Neuron (in vitro differentiated cells): Measurements from ENCODE around the gene ARL13B.
"Not testable (repeated sequence)": the region's sequence is repeated elsewhere in the genome, so short reads cannot be mapped to it uniquely, and the experiment has no call there.

Source experiments
- H2AFZ ChIP-seq: one replicate; pipeline ENCODE4 v1.6.1; 2013; ENCODE audit warnings: low read depth, mild to moderate bottlenecking, inconsistent platforms, low read length, moderate library complexity
- H3K27me3 ChIP-seq: one replicate; pipeline ENCODE4 v1.6.1; 2013; ENCODE audit warnings: low read length; ENCODE audit not compliant: insufficient read depth
- H3K36me3 ChIP-seq: one replicate; pipeline ENCODE4 v1.6.1; 2013; ENCODE audit warnings: low read length; ENCODE audit not compliant: insufficient read depth
- H3K4me1 ChIP-seq: one replicate; pipeline ENCODE4 v1.6.1; 2013; ENCODE audit warnings: low read length; ENCODE audit not compliant: insufficient read depth
- H3K4me3 ChIP-seq: 2 replicates; pipeline ENCODE4 v1.5.1; 2013; ENCODE audit warnings: mild to moderate bottlenecking, low read length, moderate library complexity
- H3K9me3 ChIP-seq: one replicate; pipeline ENCODE4 v1.6.1; 2013; ENCODE audit warnings: low read length

ARL13B gene

DNA sequence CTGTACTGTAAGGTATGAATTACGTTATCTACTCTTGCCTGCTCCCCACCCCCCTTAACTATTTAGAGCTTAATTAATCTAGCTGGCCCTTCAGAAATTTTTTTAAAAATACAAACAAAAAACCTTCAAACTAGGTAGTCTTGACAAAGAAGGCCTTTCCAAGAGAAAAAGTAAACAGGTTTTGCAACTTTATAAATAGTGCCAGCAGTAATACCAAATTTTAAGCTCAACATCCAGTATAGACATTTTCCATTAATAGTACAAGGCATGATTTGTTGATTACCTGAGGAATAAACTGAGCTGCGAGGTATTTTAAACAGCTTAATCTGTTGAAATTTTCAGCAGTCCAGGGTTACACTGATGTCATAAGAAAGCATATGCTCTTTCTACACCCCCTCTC lies 28.3 kb downstream of the ARL13B start:
- Histone ChIP-seq H3K9me3 (no peaks in the 10 kb centered on the region), H3K36me3 (peaks cover 9% of the 10 kb centered on the region), H2AFZ (no peak overlapping the region), H3K27me3 (no peaks in the 10 kb centered on the region), H3K4me1 (no peaks in the 10 kb centered on the region), H3K4me3 (no peak overlapping the region)

- H3K4me3 ChIP-seq = no peak overlapping the region
- H3K36me3 ChIP-seq = peaks cover 9% of the 10 kb centered on the region
Measured at GRCh38 chr3:94009608-94010007, 29.7 kb downstream of the ARL13B start.

DNA sequence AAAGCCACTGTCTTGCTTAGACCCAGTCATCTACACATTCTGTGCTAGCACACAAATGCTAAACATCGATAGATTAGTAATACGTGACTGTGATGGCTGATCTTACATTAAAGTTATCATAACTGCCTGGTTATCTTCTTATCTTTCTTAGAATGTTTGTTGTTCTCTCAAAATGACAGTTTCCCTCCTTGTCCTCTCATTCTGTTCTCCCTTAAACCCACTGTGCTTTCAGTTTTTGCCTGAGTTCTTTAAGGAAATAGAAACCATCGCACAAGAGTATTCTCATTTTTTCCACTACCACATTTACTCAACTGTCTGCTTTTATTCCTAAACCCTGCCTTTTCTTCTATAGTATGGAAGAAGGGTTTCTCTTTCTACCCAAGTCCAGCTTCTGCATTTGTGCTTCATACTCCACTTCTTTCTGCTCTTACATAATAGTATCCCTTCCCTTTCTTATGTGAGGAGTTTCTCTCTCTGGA lies 31.3 kb downstream of the ARL13B start:
- H3K4me1 ChIP-seq = no peaks in the 10 kb centered on the region
- H3K36me3 ChIP-seq = peaks cover 12% of the 10 kb centered on the region
- no peak overlapping the region for H2AFZ ChIP-seq
- no peaks in the 10 kb centered on the region for H3K9me3 ChIP-seq
- no peak overlapping the region for H3K4me3 ChIP-seq
- H3K27me3 ChIP-seq = no peaks in the 10 kb centered on the region

More at GRCh38 chr3:94009608-94010007, 29.7 kb downstream of the ARL13B start:
- H3K27me3 ChIP-seq = no peaks in the 10 kb centered on the region
- no peaks in the 10 kb centered on the region for H3K9me3 ChIP-seq
- H3K4me1 ChIP-seq = no peaks in the 10 kb centered on the region
- H2AFZ ChIP-seq = no peak overlapping the region

DNA sequence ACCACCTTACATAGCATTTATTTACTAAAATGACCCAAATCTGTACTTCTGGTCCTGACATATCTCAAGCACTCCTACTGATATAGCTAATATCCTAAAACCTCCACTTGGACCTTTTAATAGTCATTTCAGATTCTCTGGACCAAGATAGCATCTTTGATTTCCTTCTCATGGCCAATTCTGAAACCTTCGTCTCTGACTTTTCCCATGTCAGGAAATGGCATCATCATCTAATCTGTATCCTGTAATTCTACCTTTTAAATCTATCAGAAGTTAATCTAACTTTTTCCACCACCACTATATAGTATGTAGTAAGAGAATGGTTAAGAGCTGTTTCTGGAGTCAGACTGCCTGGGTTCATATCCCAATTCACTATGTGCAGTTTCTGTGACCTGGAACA lies 32.2 kb downstream of the ARL13B start:
- H3K4me1 ChIP-seq = no peaks in the 10 kb centered on the region
- no peaks in the 10 kb centered on the region for H3K27me3 ChIP-seq
- no peak overlapping the region for H2AFZ ChIP-seq
- peaks cover 6% of the 10 kb centered on the region for H3K36me3 ChIP-seq
- no peaks in the 10 kb centered on the region for H3K9me3 ChIP-seq
- no peak overlapping the region for H3K4me3 ChIP-seq

DNA sequence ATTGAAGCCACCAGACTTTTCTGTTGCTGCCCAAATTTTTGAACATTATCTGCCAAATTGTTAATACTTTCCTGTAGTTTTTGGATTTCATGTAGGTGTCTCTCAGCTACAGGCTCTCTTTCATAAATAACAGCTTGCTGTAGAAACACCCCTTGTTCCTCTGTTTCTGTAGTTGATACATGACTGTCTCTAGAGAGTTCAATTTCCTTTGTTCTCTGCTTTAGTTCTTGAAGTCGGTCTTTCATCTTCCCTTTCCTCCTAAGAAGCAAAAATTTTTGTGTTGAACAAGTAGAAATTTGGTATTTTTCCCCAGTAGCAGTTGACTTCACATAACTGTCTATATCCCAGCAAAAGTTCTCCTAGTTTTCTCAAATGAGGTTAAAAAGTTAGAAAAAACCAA lies 35.1 kb downstream of the ARL13B start:
- peaks cover 5% of the 10 kb centered on the region for H3K36me3 ChIP-seq
- H3K4me3 ChIP-seq = no peak overlapping the region
- no peaks in the 10 kb centered on the region for H3K27me3 ChIP-seq
- H3K4me1 ChIP-seq = no peaks in the 10 kb centered on the region
- no peaks in the 10 kb centered on the region for H3K9me3 ChIP-seq
- H2AFZ ChIP-seq = no peak overlapping the region

- H3K9me3 ChIP-seq = no peaks in the 10 kb centered on the region
- no peaks in the 10 kb centered on the region for H3K27me3 ChIP-seq
- H3K4me1 ChIP-seq = no peaks in the 10 kb centered on the region
- H3K36me3 ChIP-seq = peaks cover 3% of the 10 kb centered on the region
- H3K4me3 ChIP-seq = no peak overlapping the region
- H2AFZ ChIP-seq = no peak overlapping the region
Measured at GRCh38 chr3:94019659-94020058, 39.7 kb downstream of the ARL13B start.

GRCh38 chr3:94020293-94020692 lies 40.3 kb downstream of the ARL13B start:
- Histone ChIP-seq H3K4me3 (no peak overlapping the region), H3K9me3 (no peaks in the 10 kb centered on the region), H2AFZ (no peak overlapping the region), H3K27me3 (no peaks in the 10 kb centered on the region), H3K4me1 (no peaks in the 10 kb centered on the region), H3K36me3 (no peaks in the 10 kb centered on the region)

- Histone ChIP-seq H3K4me1 (no peaks in the 10 kb centered on the region), H3K36me3 (no peaks in the 10 kb centered on the region), H3K4me3 (no peak overlapping the region), H3K27me3 (no peaks in the 10 kb centered on the region), H3K9me3 (no peaks in the 10 kb centered on the region), H2AFZ (no peak overlapping the region)
Measured at GRCh38 chr3:94024385-94024784, 44.4 kb downstream of the ARL13B start.

- Histone ChIP-seq H3K36me3 (no peaks in the 10 kb centered on the region), H3K9me3 (no peaks in the 10 kb centered on the region), H3K27me3 (no peaks in the 10 kb centered on the region), H3K4me3 (no peak overlapping the region), H3K4me1 (no peaks in the 10 kb centered on the region), H2AFZ (no peak overlapping the region)
Measured at GRCh38 chr3:94026623-94027022, 46.7 kb downstream of the ARL13B start.

DNA sequence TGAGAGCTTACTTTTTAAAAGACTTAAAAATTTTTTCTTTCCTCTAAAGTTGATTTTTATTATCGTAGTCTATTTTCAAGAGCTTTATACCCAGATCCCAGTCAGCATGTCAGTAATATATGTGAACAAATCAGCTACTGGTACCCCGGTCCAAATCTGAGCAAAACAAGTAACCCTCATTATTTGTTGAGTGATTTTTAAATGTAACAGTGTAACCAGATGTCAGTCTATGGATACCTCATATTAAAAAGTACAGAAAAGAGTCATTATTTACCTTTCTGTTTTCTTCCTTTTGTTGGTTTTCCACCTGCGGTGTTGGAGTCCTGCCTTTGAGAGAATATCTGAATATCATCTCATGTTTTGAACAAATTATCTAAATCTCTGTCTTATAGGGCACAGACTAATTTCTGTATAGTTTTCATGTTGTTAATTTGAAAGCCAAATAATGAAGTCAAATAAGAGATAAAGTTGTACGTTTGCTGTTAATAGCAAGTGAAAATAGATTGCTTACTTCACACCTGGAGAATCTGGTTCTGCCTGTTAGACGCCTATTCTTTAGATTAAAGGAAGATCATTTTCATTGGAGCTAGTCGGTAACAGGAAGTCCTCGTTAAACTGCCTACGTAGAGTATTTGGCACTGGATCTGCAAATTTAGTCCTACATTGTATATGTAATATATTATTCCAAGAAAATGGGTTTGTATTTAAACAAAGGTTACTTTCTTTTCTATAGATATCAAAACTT lies 48.3 kb downstream of the ARL13B start, which contains the start of gene STX19:
Gene STX19, minus strand, starts transcription at position 505 of the 745 bp plus-strand sequence. CDS start 13,328 bp downstream, outside the sequence.
- Histone ChIP-seq H3K4me1 (no peaks in the 10 kb centered on the region), H3K27me3 (no peaks in the 10 kb centered on the region), H2AFZ (no peak within 1 kb of the TSS), H3K4me3 (no peak within 1 kb of the TSS), H3K36me3 (no peaks in the 10 kb centered on the region), H3K9me3 (no peaks in the 10 kb centered on the region)

DNA sequence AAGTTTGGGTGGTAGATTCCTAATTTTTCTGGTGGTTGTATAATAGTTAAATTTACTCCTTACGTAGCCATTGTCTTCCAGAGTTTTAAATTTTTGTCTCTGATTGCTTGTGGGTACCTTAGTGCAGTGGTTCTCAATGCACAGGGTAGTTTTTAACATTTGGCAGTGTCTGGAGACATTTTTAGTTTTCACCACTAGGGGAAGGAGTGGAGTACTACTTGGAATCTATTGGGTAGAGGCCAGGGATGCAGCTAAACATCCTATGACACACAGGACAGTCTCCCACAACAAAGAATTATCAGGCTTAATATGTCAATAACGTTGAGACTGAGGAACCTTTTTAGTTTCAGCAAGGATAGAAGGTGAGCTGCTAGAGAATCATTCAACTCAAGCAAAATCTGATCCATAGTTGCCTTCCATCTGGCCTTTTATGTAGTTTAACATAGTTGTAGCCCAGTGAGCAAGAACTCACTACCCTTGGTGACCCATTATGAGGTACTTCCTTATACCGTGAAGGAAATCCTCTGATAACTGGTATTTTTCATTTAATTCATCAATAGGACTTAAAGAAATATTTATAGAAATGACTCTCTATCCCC lies 57.1 kb downstream of the ARL13B start:
- no peaks in the 10 kb centered on the region for H3K4me1 ChIP-seq
- H3K27me3 ChIP-seq = no peaks in the 10 kb centered on the region
- H3K9me3 ChIP-seq = no peaks in the 10 kb centered on the region
- no peak overlapping the region for H3K4me3 ChIP-seq
- H2AFZ ChIP-seq = no peak overlapping the region
- H3K36me3 ChIP-seq = peaks cover 20% of the 10 kb centered on the region

DNA sequence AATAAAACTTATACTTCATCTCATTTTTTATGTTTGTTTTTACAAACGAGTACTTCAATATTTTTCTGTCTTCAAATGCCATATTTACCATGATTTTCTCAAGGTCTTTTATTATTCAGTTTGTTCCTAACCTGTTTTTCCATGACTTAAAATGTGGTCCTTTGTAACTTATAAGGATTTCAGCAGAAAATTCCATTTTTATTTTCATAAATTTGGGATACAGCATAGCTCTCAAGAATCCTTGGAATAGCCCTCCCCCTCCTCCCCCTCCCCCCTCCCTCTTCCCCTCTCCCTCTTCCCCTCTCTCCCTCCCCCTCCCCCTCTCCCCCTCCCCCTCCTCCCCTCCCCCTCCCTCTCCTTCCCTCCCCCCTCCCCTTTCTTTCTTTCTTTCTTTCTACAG lies 63.3 kb downstream of the ARL13B start:
- no peaks in the 10 kb centered on the region for H3K9me3 ChIP-seq
- H2AFZ ChIP-seq = no peak overlapping the region
- H3K4me1 ChIP-seq = no peaks in the 10 kb centered on the region
- H3K36me3 ChIP-seq = peaks cover 14% of the 10 kb centered on the region
- H3K27me3 ChIP-seq = no peaks in the 10 kb centered on the region
- H3K4me3 ChIP-seq = no peak overlapping the region

GRCh38 chr3:94044100-94044936 lies 64.4 kb downstream of the ARL13B start:
- H3K4me1 ChIP-seq, H2AFZ ChIP-seq, H3K27me3 ChIP-seq, H3K9me3 ChIP-seq, H3K4me3 ChIP-seq: not testable (repeated sequence)
- peaks cover 19% of the 10 kb centered on the region for H3K36me3 ChIP-seq
